ENCODE data around the gene POLR1B.

DNA sequence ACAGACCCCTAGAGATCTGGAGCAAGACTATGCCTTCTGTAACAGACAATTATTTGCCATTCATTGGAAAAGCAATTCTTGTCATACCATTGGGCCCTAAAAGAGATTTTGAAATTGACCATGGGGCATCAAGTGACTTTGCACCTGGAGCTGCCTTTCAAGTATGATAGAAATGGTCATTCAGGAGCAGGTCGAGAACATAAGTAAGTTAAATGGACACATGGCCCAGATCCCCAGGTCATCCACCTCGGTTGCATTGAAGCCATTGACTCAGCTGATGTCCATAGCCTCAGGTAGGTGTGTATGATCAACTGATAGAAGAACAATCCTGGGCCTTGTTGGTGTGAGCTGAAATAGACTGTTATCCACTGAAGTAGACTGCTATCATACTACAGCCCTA lies 61.5 kb downstream of the POLR1B start:
- TF ChIP-seq, protein P1, sequence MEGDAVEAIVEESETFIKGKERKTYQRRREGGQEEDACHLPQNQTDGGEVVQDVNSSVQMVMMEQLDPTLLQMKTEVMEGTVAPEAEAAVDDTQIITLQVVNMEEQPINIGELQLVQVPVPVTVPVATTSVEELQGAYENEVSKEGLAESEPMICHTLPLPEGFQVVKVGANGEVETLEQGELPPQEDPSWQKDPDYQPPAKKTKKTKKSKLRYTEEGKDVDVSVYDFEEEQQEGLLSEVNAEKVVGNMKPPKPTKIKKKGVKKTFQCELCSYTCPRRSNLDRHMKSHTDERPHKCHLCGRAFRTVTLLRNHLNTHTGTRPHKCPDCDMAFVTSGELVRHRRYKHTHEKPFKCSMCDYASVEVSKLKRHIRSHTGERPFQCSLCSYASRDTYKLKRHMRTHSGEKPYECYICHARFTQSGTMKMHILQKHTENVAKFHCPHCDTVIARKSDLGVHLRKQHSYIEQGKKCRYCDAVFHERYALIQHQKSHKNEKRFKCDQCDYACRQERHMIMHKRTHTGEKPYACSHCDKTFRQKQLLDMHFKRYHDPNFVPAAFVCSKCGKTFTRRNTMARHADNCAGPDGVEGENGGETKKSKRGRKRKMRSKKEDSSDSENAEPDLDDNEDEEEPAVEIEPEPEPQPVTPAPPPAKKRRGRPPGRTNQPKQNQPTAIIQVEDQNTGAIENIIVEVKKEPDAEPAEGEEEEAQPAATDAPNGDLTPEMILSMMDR (IDR thresholded peaks at IDR 0.05) = no peak
- no peak for TF ChIP-seq EZH2 (IDR thresholded peaks at IDR 0.05)
- TF ChIP-seq EZH2phosphoT487 (IDR thresholded peaks at IDR 0.05) = no peak
